HG03442 (cell line): ENCODE data around the gene GJB6.
"Not testable (repeated sequence)": the region's sequence is repeated elsewhere in the genome, so short reads cannot be mapped to it uniquely, and the experiment has no call there.

Experiments used
- ATAC-seq: cut with Tn5 transposase; IDR thresholded peaks from one replicate; pipeline ENCODE4 v1.9.1; 2021; ENCODE audit warnings: mild to moderate bottlenecking, moderate library complexity; ENCODE audit not compliant: unreplicated experiment

The GJB6 gene

DNA sequence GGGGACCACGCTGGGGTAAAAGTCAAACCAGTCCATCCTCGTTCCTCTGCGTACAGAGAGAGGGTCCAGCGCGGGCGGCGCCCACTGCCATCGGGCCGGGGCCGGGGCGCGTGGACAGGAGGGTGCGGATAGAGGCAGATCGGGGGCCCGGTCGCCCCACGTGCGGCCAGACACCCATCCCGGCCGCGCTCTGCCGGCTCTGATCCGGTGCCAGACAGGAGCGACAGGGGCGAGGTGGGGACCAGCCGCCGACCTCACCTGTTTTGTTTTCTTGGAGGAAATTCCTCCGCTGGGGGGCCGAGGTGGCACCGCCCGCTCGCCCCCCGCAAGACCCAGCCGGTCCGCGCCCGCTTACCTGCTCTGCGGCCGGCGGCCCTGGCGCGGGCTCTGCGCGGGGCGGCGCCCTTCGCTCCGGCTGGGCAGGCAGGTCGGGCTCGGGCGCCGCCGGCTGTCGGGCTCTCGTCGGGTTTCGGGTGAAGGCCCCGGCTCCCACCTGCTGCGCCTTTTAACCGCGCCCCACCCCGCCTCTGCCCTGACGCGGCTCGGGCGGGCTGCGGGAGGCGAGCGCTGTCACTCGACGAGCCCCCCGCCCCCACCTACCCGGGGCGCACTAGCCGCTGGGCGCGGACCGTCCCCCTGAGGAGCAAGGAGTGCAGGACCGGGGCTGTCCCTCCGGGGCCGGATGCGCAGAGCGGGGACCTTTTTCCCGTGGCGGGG, at the start of gene GJB6:
GJB6 (minus strand) TSS at position 481 of the 717 bp plus-strand sequence. CDS start 8,839 bp downstream, outside the sequence.
- no peak for ATAC-seq

- not testable (repeated sequence) for ATAC-seq
Measured at GRCh38 chr13:20276901-20277300, 44.8 kb upstream of the GJB6 start.

DNA sequence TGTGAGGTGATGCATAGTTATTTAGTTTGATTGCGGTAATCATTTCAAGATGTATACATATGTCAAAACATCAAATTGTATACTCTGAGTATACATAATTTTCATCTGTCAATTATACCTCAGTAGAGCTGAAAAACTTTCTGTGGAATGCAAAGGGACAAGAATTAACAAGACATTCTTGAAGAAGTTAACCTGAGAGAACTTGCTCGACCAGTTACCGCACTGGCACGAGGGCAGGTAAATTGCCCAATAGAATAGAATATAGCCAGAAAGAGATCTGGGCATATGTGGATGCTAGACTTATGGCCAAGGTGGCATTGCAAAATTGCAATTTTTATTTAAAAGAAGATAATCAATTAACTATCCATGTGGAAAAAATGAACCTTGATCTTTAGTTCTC, 42.3 kb upstream of the GJB6 start:
- ATAC-seq, result no peak

DNA sequence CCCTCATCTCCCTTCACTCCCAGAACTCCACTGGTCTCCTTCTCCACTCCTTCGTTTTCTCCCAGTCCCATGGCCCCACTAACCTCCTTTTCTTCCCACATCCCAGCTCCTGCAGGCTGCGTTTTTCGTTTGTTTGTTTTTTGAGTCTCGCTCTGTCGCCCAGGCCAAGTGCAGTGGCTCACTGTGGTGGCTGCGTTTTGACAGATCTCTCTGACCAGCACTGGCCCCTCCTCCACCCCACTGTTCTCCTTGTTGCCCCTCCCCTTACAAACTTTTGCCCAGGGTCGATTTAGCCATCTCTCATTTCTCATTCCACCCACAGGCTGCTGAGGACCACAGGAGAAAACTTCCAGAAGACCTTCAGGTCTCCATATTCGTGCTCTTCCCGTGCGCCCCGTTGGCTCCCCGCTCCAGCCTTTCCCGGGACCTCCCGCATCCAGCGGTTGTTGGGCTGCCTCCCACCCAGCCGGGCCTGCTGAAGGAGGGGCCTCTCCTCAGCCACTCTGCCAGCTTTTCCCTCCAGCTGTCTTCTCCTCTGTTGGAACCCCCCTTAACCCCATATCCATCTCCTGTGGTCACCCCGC, 40.6 kb upstream of the GJB6 start:
- ATAC-seq, result no peak

- ATAC-seq, result no peak
Measured at GRCh38 chr13:20272104-20272503, 40.0 kb upstream of the GJB6 start.

DNA sequence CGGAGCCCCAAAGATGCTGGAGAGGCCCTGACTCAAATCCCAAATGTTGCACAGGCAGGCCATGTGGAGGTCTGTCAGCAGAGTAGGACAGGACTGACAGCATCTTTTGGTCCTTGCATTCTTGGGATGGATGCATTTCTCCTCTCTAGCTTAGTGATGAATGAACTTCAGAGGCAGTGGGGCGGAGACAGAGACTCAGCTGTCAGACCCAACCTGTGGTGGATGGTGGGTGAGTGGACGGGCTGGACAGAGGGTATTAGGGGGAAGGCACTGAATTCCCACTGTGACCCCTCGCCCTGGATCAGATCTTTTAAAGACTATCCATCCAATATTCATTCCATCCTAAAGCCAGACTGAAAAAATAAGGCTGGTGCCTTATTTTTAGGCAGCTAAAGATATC, 39.3 kb upstream of the GJB6 start:
- no peak for ATAC-seq

DNA sequence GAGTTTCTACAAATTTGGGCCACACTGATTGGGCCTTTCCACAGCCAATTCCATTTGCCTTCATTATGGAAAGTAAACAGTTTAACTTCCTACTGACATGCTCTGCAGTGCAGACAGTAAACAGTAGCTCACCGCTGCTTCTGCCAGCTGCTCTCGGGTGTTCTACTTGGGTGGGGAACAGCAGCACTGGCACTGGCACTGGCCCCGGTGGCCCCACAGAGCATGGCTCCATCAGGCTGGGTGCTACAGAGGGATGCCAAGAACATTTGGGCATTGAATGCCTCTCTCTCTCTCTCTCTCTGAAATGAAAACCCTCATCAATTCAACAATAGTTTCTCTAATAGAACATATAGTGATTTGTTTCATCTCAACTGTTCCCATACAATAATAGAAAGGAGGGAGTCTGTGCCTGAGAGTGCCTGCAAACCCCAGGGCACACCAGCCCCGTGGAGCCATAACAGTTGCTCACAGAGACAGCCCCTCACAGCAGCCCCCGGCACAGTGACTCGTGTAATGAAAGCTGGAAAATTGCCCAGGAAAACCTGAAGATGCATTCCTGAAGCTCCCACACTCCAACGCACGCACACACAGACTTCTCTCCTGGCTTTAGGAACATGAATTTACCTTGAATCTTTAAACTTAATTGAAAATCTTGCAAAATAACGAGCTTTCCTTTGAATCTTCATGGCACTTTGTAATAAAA, 38.2 kb upstream of the GJB6 start:
- no peak for ATAC-seq

DNA sequence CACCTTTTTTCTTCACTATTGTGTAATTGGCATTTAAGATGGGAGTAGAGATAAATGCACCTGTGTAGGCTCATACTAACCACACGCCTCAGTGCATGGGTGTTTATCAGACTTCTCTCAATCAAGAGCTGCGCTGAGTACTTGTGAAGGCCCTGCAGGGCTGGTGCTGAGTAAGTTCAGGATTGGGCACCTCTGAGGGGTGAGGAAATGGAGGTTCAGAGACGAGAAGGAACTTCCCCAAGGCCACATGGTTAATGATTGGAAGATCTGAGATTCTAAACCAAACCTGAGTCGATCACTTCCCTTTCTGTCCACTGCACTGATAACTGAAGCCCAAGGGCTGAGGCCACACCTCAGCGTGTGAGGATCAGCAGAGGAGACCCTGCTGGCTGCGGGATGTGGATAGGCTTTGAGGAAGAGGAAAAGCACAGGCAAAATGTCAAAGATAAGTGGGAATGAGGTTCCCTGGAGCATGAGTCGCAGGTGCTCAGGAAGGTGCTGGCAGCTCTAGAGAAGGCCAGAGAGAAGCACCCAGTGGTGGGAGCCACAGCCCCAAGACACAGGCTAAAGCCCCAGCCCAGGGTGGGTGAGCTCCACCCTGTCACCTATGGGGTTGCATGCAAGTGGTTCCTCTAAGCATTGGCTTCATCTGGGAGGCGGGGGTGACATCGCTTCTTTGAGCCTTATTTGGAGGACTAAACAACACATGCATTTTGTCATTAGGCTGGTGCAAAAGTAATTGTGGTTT, 32.3 kb upstream of the GJB6 start:
- peak; percentile 97 for ATAC-seq

DNA sequence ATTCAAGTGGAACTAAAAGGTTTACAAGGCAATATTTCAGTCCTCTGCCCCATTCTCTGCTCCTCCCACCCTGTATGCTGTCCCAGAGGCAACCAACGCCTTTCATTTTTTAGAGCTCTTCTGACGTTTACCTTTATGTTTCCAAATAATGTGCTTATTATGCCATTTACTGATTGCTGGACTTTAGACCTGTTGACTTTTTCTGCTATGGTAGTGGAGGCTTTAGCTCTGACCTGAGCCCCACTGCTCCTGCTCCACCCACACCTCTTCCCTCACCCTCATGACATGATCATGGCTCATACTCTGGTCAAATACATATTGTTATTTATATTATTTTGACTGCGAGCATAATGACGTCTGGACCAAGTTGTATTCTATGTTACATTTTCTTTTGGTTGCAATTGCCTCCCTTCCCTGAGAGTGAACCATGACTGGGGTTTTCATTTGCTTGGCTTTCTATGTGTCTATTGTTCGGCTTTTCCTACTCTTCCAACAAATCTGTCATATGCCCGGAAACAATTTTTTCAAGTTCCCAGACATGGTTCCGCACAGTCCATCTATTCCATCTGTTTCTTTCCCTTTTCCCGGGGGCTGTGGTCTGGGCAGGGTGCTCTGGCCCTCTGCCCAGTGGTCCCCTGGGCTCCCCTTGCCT, 31.4 kb upstream of the GJB6 start:
- no peak for ATAC-seq

- ATAC-seq, result no peak
Measured at GRCh38 chr13:20258963-20259288, 26.8 kb upstream of the GJB6 start.

DNA sequence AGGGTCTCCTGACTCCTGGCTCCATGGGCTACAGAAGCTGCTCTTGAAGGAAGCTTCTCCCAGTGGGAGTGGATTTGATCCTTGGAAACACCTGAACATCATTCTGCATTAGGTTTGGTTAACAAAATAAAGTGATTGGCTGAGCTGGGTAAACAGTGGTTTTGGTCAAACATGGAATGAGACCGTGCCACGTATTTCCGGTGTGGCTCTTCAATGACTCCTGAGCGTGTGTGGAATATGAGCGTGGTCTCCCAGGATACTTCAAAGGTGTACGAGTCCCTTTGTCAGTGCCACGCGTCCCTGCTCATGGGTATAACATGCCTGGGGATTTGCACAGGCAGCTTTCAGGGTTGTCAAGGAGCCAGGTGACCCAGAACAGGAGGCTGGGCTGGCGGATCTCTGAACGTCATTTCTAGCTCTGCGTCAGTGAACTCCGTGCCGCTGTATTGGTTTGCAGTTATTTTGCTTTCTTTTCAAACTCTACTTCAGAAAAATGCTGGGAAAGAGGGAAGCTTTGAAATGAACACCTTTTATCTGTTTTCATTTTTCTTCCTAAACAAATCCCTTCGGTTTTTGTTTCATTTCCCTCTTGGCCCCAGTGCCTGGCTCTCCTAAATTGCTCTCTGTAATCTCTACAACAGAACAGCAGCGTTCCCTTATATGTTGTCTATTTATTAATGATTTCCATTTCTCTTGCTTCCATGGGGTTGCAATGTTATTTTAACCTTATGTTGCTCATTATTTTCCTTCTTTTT, 26.3 kb upstream of the GJB6 start:
- no peak for ATAC-seq

GRCh38 chr13:20254076-20254475, 22.0 kb upstream of the GJB6 start:
- ATAC-seq, result no peak

DNA sequence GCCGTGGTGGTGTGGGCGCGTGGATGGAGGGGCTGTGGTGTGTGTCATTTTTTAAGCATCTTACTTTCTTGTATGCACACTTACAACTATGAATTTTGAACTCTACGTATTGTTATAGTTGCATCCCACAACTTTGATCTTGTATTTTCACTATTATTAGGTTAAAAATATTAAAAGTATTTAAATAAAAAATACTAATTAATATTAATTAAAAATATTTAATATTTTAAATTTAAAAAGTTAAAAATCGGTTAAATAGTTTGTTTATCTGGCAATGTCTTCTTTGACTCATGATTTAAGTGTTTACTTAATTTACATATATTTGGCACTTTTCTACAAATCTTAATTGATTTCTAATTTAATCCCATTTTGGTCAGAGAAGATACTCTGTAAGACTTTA, 17.8 kb upstream of the GJB6 start:
- ATAC-seq, result no peak

- ATAC-seq, result no peak
Measured at GRCh38 chr13:20247963-20248362, 15.8 kb upstream of the GJB6 start.

GRCh38 chr13:20247403-20247802, 15.3 kb upstream of the GJB6 start:
- ATAC-seq, result no peak

GRCh38 chr13:20241593-20241992, 9.5 kb upstream of the GJB6 start:
- no peak for ATAC-seq

GRCh38 chr13:20239748-20240147, 7.6 kb upstream of the GJB6 start:
- ATAC-seq, result no peak

DNA sequence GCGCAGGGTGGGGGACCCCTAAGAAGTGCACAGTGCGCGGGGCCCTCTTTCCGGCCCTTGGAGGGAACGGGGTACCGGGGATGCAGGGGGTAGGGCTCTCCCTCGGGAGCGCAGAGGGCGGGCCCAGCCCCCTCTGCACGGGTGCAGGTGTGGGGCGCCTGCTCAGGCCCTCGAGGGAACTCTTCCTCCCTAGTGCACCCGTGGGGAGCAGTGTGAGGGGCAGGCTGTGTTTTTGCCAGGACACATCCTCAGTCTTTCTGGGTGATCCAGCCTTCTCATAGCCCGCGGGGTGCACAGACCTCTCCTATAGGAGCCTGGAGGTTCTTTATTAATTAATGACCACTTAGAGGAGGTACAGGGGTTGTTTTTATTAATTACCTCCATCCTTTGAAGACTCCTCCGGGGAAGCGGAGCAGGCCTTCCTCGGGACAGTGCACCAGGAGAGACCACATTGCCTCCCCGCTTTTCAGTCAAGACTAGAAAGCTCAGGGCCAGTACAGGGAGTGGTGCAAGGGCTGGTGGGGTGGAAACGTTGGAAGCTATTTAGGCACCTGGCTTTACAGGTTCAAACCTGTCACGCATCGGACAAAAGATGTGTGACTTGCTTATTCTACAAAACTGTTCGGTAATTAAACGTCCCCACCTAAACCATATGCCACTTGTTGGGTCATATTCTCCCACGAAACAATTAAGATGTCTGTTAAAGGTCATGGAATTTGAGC, 598 bp upstream of the GJB6 start:
- no peak for ATAC-seq

DNA sequence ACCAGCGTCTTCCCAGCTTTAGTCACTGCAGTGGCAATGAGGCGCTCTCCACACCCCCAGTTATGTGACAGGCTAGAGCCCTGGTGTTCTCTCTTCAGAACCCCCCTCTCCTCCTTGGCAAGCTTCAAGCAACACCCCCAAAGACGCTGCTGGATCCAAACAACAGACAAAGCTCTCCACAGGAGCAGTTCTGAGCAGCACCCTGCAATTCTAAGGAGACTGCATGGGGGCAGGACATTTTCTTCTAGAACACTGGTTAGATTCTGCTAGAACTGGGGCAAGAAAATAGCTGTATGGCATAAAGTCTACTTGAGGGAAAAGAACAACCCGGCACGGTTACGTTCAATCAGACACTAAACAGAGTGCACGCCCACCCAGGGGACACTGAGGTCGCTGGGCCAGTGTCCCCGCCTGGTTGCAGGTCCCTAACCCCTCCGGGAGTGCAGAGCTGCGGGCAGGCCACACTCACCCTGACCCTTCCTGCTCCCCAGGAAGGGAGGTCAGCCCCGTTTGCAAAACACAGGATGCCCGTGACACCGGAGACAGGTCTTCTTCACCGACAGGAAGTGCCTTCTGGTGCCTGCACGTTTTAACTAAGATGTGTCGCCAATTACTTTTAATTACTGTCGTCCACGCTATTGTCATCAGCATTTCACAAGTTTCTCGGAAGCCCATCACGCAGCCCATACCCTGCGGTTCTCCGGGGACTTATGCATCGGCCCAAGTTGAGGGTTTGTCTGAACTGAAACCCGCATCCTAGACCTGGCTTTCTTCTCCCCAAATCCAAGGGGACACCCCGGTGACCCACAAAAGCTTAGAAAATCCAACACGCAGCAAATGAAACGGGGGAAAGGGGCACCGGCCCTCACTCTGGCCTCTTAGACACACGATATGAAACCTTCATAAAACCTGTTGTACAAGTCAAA, 943 bp downstream of the GJB6 start:
- no peak for ATAC-seq
